Brain microvascular endothelial cell (primary cell): ENCODE results near the gene PNCK.
A peak's percentile ranks its signal among the peaks of the same experiment; 100 is the strongest.

Source experiments
- DNase-seq: peaks from one replicate; pipeline ENCODE4 v3.0.0-alpha.2; 2020
- H3K27ac ChIP-seq: fragments of 250-450 bp; sonication (Bioruptor Pico); 2 replicates; pipeline ENCODE4 v1.5.1; 2020; ENCODE audit warnings: mild to moderate bottlenecking, moderate library complexity
- H3K27me3 ChIP-seq: fragments of 250-450 bp; sonication (Bioruptor Pico); replicated peaks from 2 replicates; pipeline ENCODE4 v1.5.1; 2020; ENCODE audit warnings: mild to moderate bottlenecking
- H3K36me3 ChIP-seq: fragments of 250-450 bp; sonication (Bioruptor Pico); replicated peaks from 2 replicates; pipeline ENCODE4 v1.5.1; 2020; ENCODE audit warnings: mild to moderate bottlenecking
- H3K4me3 ChIP-seq: 2 replicates; pipeline ENCODE4 v1.5.1; 2011; ENCODE audit warnings: low read depth, mild to moderate bottlenecking, control low read depth, low read length, moderate library complexity
- in situ Hi-C: cut with HindIII; loops from 2 replicates; pipeline ENCODE4 v1.10.0; 2017; ENCODE audit warnings: low sequenced_read_pairs, low pct_ligation_motif_present
- TF ChIP-seq, protein P1 (sequence below): IDR thresholded peaks from 2 replicates; pipeline ENCODE4 v1.5.1; 2011; ENCODE audit warnings: low read depth, mild to moderate bottlenecking, moderate library complexity, low read length, control low read depth, inconsistent platforms; ENCODE audit errors: missing control alignments

PNCK gene

DNA sequence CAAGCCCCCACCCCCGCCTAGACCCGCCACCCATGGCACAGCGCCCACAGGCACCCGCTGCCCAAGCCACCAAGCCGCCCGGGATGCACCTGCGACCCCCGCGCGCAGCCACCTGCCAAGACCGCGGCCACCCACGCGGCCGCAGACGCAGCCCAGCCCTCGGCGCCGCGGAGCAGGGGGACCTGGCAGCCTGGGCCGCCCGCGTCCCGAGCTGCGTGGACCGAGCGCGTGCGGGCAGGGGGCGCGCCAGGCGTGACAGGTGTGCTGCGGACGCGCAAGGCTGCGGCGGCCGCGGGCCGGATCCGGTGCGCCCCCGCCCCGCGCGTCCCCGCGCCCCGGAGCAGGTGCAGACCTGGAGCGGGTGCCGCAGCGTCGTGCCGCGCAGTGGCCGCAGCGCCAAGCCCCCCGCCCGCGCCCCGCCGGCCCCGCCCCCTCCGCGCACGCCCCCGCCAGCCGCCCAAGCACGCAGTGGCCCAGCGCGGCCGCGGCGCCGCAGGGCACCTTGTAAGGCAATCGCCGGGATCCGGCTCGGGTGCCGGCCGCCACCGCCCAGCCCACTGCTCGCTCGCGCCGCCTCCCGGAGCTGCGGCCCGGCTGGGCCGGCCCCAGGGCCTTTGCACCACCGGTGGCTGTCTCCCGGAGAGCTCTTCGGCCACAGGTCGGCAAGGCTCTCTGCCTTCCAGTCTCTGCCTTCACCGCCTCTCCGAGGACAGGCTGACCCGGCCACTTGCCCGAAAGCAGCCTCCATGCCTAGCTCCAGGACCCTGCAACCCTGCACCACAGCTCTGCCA lies at the start of gene PNCK:
Gene PNCK, minus strand, starts transcription at position 386 of the 791 bp plus-strand sequence. CDS start 737 bp downstream, outside the sequence.
- Histone ChIP-seq H3K36me3 (no peaks in the 10 kb centered on the region), H3K27me3 (peaks cover 5% of the 10 kb centered on the region), H3K4me3 (no peak within 1 kb of the TSS), H3K27ac (no peak within 1 kb of the TSS)
- in situ Hi-C loops: no loop called here
- DNase-seq: no peak
- TF ChIP-seq, protein P1, sequence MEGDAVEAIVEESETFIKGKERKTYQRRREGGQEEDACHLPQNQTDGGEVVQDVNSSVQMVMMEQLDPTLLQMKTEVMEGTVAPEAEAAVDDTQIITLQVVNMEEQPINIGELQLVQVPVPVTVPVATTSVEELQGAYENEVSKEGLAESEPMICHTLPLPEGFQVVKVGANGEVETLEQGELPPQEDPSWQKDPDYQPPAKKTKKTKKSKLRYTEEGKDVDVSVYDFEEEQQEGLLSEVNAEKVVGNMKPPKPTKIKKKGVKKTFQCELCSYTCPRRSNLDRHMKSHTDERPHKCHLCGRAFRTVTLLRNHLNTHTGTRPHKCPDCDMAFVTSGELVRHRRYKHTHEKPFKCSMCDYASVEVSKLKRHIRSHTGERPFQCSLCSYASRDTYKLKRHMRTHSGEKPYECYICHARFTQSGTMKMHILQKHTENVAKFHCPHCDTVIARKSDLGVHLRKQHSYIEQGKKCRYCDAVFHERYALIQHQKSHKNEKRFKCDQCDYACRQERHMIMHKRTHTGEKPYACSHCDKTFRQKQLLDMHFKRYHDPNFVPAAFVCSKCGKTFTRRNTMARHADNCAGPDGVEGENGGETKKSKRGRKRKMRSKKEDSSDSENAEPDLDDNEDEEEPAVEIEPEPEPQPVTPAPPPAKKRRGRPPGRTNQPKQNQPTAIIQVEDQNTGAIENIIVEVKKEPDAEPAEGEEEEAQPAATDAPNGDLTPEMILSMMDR: no peak

DNA sequence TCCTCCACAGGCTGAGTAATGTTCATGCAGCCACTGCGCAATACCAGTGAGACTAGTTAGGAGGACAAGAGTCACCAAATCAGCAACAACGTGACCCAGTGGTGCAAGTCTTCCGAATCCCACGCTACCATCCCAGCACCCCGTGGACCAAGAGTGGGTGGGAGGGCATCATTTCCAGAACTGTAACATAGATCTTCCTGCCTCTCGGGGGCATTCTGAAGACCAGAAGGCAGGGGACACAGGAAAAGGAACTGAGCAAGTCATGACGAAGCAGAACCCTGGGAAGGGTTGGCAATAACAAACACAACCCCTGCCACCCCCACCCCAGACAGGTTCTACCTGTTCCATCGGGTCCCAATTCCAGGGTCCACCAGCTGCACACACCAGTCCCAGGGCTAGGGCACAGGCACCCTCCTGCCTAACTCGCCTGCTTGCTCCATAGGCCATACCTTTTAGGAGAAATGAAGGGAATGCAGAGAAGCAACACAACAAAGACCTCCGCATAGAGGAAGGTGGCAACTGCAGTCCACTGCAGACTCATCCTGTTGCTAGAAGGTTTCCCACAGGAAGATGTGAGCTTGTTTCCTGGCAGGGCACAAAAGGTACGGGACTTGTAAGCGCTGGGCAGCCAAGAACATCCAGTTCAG lies 49.2 kb upstream of the PNCK start:
- H3K36me3 ChIP-seq: peaks cover 14% of the 10 kb centered on the region
- no peaks in the 10 kb centered on the region for H3K27me3 ChIP-seq
- TF ChIP-seq, protein P1: no peak
- H3K4me3 ChIP-seq: peak overlapping the region; percentile 65
- peak overlapping the region; percentile 70 for H3K27ac ChIP-seq
- in situ Hi-C loops: no loop called here
- no peak for DNase-seq

DNA sequence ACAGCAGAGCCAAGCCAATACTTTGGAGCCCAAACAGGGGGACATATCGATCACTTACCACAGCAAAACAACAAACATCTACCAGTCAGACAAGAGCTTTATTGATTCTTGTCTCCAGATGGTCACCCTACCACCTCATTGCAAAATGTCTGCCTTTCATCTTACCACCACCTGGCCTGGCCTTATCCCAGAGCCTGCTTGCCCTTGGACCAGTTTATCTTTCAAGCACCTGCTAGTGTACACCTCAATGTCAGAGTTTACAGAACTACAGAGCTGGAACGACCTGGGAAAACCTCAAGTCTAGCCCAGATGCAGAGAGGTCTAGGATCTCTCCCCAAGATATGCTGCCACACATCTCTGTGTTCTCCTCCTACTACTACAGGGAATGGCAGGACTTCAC lies 46.1 kb upstream of the PNCK start:
- TF ChIP-seq, protein P1: no peak
- Histone ChIP-seq H3K27me3 (no peaks in the 10 kb centered on the region), H3K36me3 (peaks cover 21% of the 10 kb centered on the region), H3K27ac (no peak overlapping the region), H3K4me3 (no peak overlapping the region)
- in situ Hi-C loops: no loop called here
- DNase-seq: no peak

DNA sequence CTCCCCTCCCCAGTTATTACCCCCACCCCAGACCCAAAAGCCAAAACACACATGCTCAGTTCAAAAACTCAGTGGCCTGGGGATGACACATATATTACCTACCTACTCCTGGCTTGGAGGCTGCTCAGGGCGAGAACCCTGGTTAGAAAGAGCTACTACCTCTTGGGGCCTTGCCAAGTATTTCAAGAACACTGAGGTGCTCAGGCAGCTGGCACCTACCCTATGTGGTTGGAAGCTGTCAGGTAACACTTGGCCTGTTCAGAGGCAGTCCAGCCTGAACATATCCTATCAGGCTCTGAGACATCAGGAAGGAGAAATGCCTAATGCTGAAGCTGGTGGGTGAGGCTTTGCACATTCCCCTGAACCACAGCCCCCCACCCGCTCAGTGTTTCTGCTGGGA lies 45.6 kb upstream of the PNCK start:
- TF ChIP-seq, protein P1: no peak
- Histone ChIP-seq H3K4me3 (no peak overlapping the region), H3K27ac (no peak overlapping the region), H3K27me3 (no peaks in the 10 kb centered on the region), H3K36me3 (peaks cover 25% of the 10 kb centered on the region)
- DNase-seq: no peak
- in situ Hi-C loops: no loop called here

DNA sequence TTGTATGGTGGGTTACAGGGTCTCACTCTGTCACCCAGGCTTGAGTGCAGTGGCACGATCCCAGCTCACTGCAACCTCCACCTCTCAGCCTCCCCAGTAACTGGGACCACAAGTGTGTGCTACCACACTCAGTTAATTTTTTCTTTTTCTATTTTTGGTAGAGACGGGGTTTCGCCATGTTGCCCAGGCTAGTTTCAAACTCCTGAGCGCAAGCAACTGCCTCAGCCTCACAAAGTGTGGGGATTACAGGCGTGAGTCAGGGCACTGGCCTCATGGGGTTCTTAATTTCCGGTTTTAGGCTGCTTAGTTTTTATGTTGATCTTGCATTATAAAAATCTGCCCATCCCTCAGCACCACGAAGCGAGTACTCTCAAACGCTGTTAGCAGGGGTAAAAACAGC lies 43.8 kb upstream of the PNCK start:
- no peak for DNase-seq
- Histone ChIP-seq H3K27me3 (no peaks in the 10 kb centered on the region), H3K27ac (no peak overlapping the region), H3K4me3 (no peak overlapping the region), H3K36me3 (peaks cover 31% of the 10 kb centered on the region)
- TF ChIP-seq, protein P1: no peak
- in situ Hi-C loops: no loop called here

DNA sequence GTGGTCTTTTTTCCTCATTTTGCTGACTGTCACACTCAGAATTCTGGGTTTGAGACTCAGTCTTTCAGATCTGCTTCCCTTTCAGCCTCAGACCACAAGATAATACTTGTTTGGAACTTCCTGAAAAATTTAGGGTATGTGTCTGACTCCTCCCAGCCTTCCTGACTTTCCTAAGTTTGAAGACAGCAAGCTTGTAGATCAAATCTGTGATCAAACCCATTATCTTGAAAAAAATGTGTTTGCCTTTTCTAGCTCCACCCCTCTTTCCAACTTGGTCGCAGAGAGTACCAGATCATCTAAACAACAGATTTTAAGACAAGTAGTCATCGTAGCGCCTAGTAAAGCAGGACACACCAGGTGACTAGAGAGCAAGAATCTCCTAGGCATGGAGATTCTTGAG lies 40.6 kb upstream of the PNCK start:
- in situ Hi-C loops: no loop called here

More for the DNA sequence above, 40.6 kb upstream of the PNCK start:
- Histone ChIP-seq H3K27me3 (no peaks in the 10 kb centered on the region), H3K36me3 (peaks cover 21% of the 10 kb centered on the region), H3K27ac (no peak overlapping the region), H3K4me3 (no peak overlapping the region)
- no peak for DNase-seq
- TF ChIP-seq, protein P1: no peak
